Mammary epithelial cell (primary cell): ENCODE measurements around the gene COX7A2.

Experiments used
- CTCF ChIP-seq, 2 donors: IDR thresholded peaks in 1 of 2; conservative IDR thresholded peaks in 1 of 2; 2 replicates each; pipeline ENCODE4 v1.5.1; 2011 to 2012; ENCODE audit warnings: inconsistent platforms in 2 of 2, low read length in 2 of 2, mild to moderate bottlenecking in 2 of 2, control low read depth in 1 of 2, low read depth in 1 of 2; ENCODE audit not compliant: insufficient read depth in 1 of 2; ENCODE audit errors: extremely low read depth in 1 of 2
- EZH2 ChIP-seq: IDR thresholded peaks from 2 replicates; pipeline ENCODE4 v1.6.1; 2012; ENCODE audit warnings: low read length, inconsistent platforms, borderline replicate concordance

- TF ChIP-seq CTCF (conservative IDR thresholded peaks at IDR 0.05 in 1 of 2, IDR thresholded peaks at IDR 0.05 in 1 of 2; ENCODE audit: extremely low read depth in 1 of 2, insufficient read depth in 1 of 2, low read depth in 1 of 2, low read length in 2 of 2) (peak; percentile 70 to 79), EZH2 (no peak)
Measured at GRCh38 chr6:75210885-75211739, 32.5 kb downstream of the COX7A2 start.
